SK-N-DZ (cell line): ENCODE measurements around the gene CCNL1.
"Not testable (repeated sequence)": the region's sequence is repeated elsewhere in the genome, so short reads cannot be mapped to it uniquely, and the experiment has no call there.

Source experiments
- DNase-seq: peaks from one replicate; pipeline ENCODE4 v3.0.0-alpha.2; 2015; ENCODE audit warnings: low spot score

The CCNL1 gene

GRCh38 chr3:157172746-157173145 lies 12.8 kb upstream of the CCNL1 start:
- DNase-seq = no peak

- no peak for DNase-seq
Measured at GRCh38 chr3:157170861-157171260, 10.9 kb upstream of the CCNL1 start.

GRCh38 chr3:157167371-157168042 lies 7.6 kb upstream of the CCNL1 start:
- DNase-seq = no peak

- no peak for DNase-seq
Measured at GRCh38 chr3:157166561-157166960, 6.6 kb upstream of the CCNL1 start.

- DNase-seq = no peak
Measured at GRCh38 chr3:157166115-157166514, 6.2 kb upstream of the CCNL1 start.

- DNase-seq = no peak
Measured at GRCh38 chr3:157163217-157163953, 3.4 kb upstream of the CCNL1 start.

- not testable (repeated sequence) for DNase-seq
Measured at GRCh38 chr3:157162620-157163019, 2.7 kb upstream of the CCNL1 start.

GRCh38 chr3:157160658-157161424 lies 894 bp upstream of the CCNL1 start:
- DNase-seq = peak; percentile 67

- DNase-seq = peak; percentile 59
Measured at GRCh38 chr3:157159037-157159761, 748 bp downstream of the CCNL1 start.

- DNase-seq = no peak
Measured at GRCh38 chr3:157157836-157158235, 2.1 kb downstream of the CCNL1 start.

GRCh38 chr3:157156837-157157635 lies 2.9 kb downstream of the CCNL1 start:
- peak; percentile 37 for DNase-seq

- no peak for DNase-seq
Measured at GRCh38 chr3:157155591-157155990, 4.4 kb downstream of the CCNL1 start.

GRCh38 chr3:157154563-157155330 lies 5.2 kb downstream of the CCNL1 start:
- no peak for DNase-seq

GRCh38 chr3:157152930-157153329 lies 7.0 kb downstream of the CCNL1 start:
- no peak for DNase-seq

GRCh38 chr3:157152438-157152837 lies 7.5 kb downstream of the CCNL1 start:
- DNase-seq = no peak

- no peak for DNase-seq
Measured at GRCh38 chr3:157151627-157152026, 8.3 kb downstream of the CCNL1 start.

GRCh38 chr3:157151151-157151550 lies 8.8 kb downstream of the CCNL1 start:
- DNase-seq = no peak

- DNase-seq = no peak
Measured at GRCh38 chr3:157149136-157149696, 10.7 kb downstream of the CCNL1 start.

GRCh38 chr3:157148196-157148889 lies 11.6 kb downstream of the CCNL1 start:
- no peak for DNase-seq
